Brain microvascular endothelial cell (primary cell): ENCODE results near the gene MAP3K14.

Experiments used
- DNase-seq: peaks from one replicate; pipeline ENCODE4 v3.0.0-alpha.2; 2020
- H3K27ac ChIP-seq: fragments of 250-450 bp; sonication (Bioruptor Pico); 2 replicates; pipeline ENCODE4 v1.5.1; 2020; ENCODE audit warnings: mild to moderate bottlenecking, moderate library complexity
- H3K27me3 ChIP-seq: fragments of 250-450 bp; sonication (Bioruptor Pico); replicated peaks from 2 replicates; pipeline ENCODE4 v1.5.1; 2020; ENCODE audit warnings: mild to moderate bottlenecking
- H3K36me3 ChIP-seq: fragments of 250-450 bp; sonication (Bioruptor Pico); replicated peaks from 2 replicates; pipeline ENCODE4 v1.5.1; 2020; ENCODE audit warnings: mild to moderate bottlenecking
- H3K4me3 ChIP-seq: 2 replicates; pipeline ENCODE4 v1.5.1; 2011; ENCODE audit warnings: low read depth, mild to moderate bottlenecking, control low read depth, low read length, moderate library complexity
- CTCF ChIP-seq: IDR thresholded peaks from 2 replicates; pipeline ENCODE4 v1.5.1; 2011; ENCODE audit warnings: low read depth, mild to moderate bottlenecking, moderate library complexity, low read length, control low read depth, inconsistent platforms; ENCODE audit errors: missing control alignments
- in situ Hi-C: cut with HindIII; loops from 2 replicates; pipeline ENCODE4 v1.10.0; 2017; ENCODE audit warnings: low sequenced_read_pairs, low pct_ligation_motif_present

Gene MAP3K14

GRCh38 chr17:45260204-45260783, 56.5 kb downstream of the MAP3K14 start:
- no peak for TF ChIP-seq CTCF
- in situ Hi-C loops, result no loop called here
- H3K4me3 ChIP-seq, result no peak overlapping the region
- peaks cover 26% of the 10 kb centered on the region for H3K36me3 ChIP-seq
- no peak for DNase-seq
- no peaks in the 10 kb centered on the region for H3K27me3 ChIP-seq
- no peak overlapping the region for H3K27ac ChIP-seq

GRCh38 chr17:45258981-45259380, 57.8 kb downstream of the MAP3K14 start:
- Histone ChIP-seq H3K27me3 (no peaks in the 10 kb centered on the region), H3K27ac (no peak overlapping the region), H3K36me3 (peaks cover 13% of the 10 kb centered on the region), H3K4me3 (no peak overlapping the region)
- in situ Hi-C loops, result no loop called here
- no peak for DNase-seq
- no peak for TF ChIP-seq CTCF

DNA sequence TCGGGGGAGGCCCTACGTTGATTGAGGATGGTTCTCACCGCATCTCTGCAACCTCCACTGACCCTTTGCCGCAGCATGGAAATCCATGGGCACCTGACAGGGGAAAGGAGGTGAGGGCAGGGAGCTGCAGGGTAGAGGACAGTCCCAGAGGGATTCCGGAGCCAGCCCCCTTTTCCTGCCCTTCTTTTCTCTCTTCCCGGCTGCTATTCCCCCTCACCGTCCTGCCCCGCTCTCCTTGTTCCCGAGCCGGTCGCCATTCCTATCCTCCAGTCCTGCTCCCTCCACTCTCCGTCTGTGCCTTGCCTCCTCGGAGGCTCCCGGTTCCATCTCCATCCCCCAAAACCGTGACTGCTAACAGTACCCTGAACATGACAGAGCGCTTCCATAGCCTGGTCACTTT, 59.7 kb downstream of the MAP3K14 start:
- in situ Hi-C loops, result no loop called here
- no peaks in the 10 kb centered on the region for H3K36me3 ChIP-seq
- DNase-seq, result no peak
- no peaks in the 10 kb centered on the region for H3K27me3 ChIP-seq
- no peak overlapping the region for H3K4me3 ChIP-seq
- no peak for TF ChIP-seq CTCF
- no peak overlapping the region for H3K27ac ChIP-seq

GRCh38 chr17:45256114-45256966, 60.5 kb downstream of the MAP3K14 start:
- TF ChIP-seq CTCF, result peak; percentile 31
- Histone ChIP-seq H3K36me3 (no peaks in the 10 kb centered on the region), H3K27ac (no peak overlapping the region), H3K27me3 (no peaks in the 10 kb centered on the region), H3K4me3 (no peak overlapping the region)
- in situ Hi-C loops, result no loop called here
- DNase-seq, result no peak

- Histone ChIP-seq H3K36me3 (no peaks in the 10 kb centered on the region), H3K27ac (no peak overlapping the region), H3K4me3 (no peak overlapping the region), H3K27me3 (no peaks in the 10 kb centered on the region)
- TF ChIP-seq CTCF, result no peak
- DNase-seq, result no peak
- in situ Hi-C loops, result no loop called here
Measured at GRCh38 chr17:45255358-45255757, 61.5 kb downstream of the MAP3K14 start.
